ENCODE results near the gene FLVCR2. TPM values are rescaled to one million over a fixed set of nuclear protein-coding genes. Genes with fewer than 3 reads are reported as not detected.

The FLVCR2 gene
- total and polyA plus RNA-seq, 2 of the 13 experiments (the other 11 are each of a cell fraction or from before 2014, with no cell fraction given) = 9.9 to 10.5 TPM

DNA sequence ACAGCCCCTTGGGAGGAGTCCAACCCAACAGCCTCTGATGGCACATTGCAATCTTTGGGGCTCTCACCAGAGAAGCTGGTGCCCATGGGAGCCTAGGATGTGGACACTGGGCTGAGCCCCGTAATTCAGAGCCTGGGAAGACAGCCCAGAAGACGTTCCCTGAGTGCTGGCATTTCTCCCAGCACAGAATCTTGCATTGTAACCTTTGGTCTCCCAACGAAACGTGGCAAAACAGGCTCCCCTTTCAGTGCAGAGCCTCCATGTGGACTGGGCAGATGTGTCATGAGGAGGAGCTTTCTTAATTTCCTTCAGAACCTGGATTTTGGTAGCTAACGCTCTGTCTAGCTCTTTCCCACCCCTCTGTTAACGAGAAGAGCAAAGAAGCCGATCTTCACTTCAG is 29.9 kb upstream of the FLVCR2 start (continued):
- TF ChIP-seq MAFK (conservative IDR thresholded peaks at IDR 0.05 in 1 of 2, IDR thresholded peaks at IDR 0.05 in 1 of 2; ENCODE audit: low read length in 2 of 2) (no peak), PCBP1 (IDR thresholded peaks at IDR 0.05; ENCODE audit: borderline replicate concordance, low read depth, low read length) (no peak), MIER2 (CRISPR knock-in tag; IDR thresholded peaks at IDR 0.05) (no peak), SIX1 (CRISPR knock-in tag; IDR thresholded peaks at IDR 0.05; ENCODE audit: borderline replicate concordance) (no peak), ZNF292 (CRISPR knock-in tag; IDR thresholded peaks at IDR 0.05; ENCODE audit: borderline replicate concordance, low read depth) (no peak), ZNF790 (CRISPR knock-in tag; IDR thresholded peaks at IDR 0.05; ENCODE audit: borderline replicate concordance) (no peak), ZFP90 (CRISPR knock-in tag; IDR thresholded peaks at IDR 0.05; ENCODE audit: borderline replicate concordance) (no peak), AGO2 (optimal IDR thresholded peaks at IDR 0.05; ENCODE audit: low read depth, low read length) (no peak), SAP130 (CRISPR knock-in tag; IDR thresholded peaks at IDR 0.05; ENCODE audit: low read depth) (0 out of 2 replicates have a peak, but pooled peaks have one; percentile 19), ZNF468 (CRISPR knock-in tag; IDR thresholded peaks at IDR 0.05) (no peak), FOXA1 (IDR thresholded peaks at IDR 0.05) (no peak), FOXA1 (CRISPR knock-in tag; IDR thresholded peaks at IDR 0.05) (no peak), ZNF879 (CRISPR knock-in tag; IDR thresholded peaks at IDR 0.05) (no peak)
- TF ChIP-seq, protein P1, sequence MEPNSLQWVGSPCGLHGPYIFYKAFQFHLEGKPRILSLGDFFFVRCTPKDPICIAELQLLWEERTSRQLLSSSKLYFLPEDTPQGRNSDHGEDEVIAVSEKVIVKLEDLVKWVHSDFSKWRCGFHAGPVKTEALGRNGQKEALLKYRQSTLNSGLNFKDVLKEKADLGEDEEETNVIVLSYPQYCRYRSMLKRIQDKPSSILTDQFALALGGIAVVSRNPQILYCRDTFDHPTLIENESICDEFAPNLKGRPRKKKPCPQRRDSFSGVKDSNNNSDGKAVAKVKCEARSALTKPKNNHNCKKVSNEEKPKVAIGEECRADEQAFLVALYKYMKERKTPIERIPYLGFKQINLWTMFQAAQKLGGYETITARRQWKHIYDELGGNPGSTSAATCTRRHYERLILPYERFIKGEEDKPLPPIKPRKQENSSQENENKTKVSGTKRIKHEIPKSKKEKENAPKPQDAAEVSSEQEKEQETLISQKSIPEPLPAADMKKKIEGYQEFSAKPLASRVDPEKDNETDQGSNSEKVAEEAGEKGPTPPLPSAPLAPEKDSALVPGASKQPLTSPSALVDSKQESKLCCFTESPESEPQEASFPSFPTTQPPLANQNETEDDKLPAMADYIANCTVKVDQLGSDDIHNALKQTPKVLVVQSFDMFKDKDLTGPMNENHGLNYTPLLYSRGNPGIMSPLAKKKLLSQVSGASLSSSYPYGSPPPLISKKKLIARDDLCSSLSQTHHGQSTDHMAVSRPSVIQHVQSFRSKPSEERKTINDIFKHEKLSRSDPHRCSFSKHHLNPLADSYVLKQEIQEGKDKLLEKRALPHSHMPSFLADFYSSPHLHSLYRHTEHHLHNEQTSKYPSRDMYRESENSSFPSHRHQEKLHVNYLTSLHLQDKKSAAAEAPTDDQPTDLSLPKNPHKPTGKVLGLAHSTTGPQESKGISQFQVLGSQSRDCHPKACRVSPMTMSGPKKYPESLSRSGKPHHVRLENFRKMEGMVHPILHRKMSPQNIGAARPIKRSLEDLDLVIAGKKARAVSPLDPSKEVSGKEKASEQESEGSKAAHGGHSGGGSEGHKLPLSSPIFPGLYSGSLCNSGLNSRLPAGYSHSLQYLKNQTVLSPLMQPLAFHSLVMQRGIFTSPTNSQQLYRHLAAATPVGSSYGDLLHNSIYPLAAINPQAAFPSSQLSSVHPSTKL (CRISPR knock-in tag; IDR thresholded peaks at IDR 0.05) = 0 out of 2 replicates have a peak, but pooled peaks have one; percentile 6
- TF ChIP-seq, protein P2, sequence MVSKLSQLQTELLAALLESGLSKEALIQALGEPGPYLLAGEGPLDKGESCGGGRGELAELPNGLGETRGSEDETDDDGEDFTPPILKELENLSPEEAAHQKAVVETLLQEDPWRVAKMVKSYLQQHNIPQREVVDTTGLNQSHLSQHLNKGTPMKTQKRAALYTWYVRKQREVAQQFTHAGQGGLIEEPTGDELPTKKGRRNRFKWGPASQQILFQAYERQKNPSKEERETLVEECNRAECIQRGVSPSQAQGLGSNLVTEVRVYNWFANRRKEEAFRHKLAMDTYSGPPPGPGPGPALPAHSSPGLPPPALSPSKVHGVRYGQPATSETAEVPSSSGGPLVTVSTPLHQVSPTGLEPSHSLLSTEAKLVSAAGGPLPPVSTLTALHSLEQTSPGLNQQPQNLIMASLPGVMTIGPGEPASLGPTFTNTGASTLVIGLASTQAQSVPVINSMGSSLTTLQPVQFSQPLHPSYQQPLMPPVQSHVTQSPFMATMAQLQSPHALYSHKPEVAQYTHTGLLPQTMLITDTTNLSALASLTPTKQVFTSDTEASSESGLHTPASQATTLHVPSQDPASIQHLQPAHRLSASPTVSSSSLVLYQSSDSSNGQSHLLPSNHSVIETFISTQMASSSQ (IDR thresholded peaks at IDR 0.05; ENCODE audit: low read depth) = no peak
- TF ChIP-seq, protein P2 (CRISPR knock-in tag; IDR thresholded peaks at IDR 0.05; ENCODE audit: borderline replicate concordance) = no peak
- TF ChIP-seq, protein P3, sequence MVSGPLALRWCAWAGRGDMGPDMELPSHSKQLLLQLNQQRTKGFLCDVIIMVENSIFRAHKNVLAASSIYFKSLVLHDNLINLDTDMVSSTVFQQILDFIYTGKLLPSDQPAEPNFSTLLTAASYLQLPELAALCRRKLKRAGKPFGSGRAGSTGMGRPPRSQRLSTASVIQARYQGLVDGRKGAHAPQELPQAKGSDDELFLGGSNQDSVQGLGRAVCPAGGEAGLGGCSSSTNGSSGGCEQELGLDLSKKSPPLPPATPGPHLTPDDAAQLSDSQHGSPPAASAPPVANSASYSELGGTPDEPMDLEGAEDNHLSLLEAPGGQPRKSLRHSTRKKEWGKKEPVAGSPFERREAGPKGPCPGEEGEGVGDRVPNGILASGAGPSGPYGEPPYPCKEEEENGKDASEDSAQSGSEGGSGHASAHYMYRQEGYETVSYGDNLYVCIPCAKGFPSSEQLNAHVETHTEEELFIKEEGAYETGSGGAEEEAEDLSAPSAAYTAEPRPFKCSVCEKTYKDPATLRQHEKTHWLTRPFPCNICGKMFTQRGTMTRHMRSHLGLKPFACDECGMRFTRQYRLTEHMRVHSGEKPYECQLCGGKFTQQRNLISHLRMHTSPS (CRISPR knock-in tag; IDR thresholded peaks at IDR 0.05; ENCODE audit: low read depth) = no peak
- TF ChIP-seq, protein P4, sequence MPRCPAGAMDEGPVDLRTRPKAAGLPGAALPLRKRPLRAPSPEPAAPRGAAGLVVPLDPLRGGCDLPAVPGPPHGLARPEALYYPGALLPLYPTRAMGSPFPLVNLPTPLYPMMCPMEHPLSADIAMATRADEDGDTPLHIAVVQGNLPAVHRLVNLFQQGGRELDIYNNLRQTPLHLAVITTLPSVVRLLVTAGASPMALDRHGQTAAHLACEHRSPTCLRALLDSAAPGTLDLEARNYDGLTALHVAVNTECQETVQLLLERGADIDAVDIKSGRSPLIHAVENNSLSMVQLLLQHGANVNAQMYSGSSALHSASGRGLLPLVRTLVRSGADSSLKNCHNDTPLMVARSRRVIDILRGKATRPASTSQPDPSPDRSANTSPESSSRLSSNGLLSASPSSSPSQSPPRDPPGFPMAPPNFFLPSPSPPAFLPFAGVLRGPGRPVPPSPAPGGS (CRISPR knock-in tag; IDR thresholded peaks at IDR 0.05) = no peak

Data from HepG2 (cell line).